GM12891 (cell line): ENCODE measurements around the gene PLA2G4A.

Experiments used
- PAX5 ChIP-seq: IDR thresholded peaks from 2 replicates; pipeline ENCODE4 v1.6.1; 2011; ENCODE audit warnings: low read length, moderate library complexity, mild to moderate bottlenecking; ENCODE audit not compliant: insufficient read depth, severe bottlenecking
- POLR2A ChIP-seq: IDR thresholded peaks from 2 replicates; pipeline ENCODE4 v1.6.1; 2011; ENCODE audit warnings: low read depth, low read length, control low read depth
- POLR2AphosphoS5 ChIP-seq: IDR thresholded peaks from 2 replicates; pipeline ENCODE4 v1.6.1; 2011; ENCODE audit warnings: low read depth, low read length, control low read depth
- TAF1 ChIP-seq: IDR thresholded peaks from 2 replicates; pipeline ENCODE4 v1.6.1; 2011; ENCODE audit warnings: low read depth, low read length, control low read depth

GRCh38 chr1:186904361-186904760, 75.6 kb downstream of the PLA2G4A start:
- TF ChIP-seq POLR2A = no peak
- no peak for TF ChIP-seq POLR2AphosphoS5
- TF ChIP-seq TAF1 = no peak
- no peak for TF ChIP-seq PAX5
